Loucy (cell line): ENCODE results near the gene CLEC18B.

Source experiments
- H2AFZ ChIP-seq: fragments of 200-600 bp; sonication (generic); 2 replicates; pipeline ENCODE4 v1.6.0; 2016; ENCODE audit warnings: antibody characterized with exemption, mild to moderate bottlenecking, low read length, moderate library complexity
- H3F3A ChIP-seq: fragments of 200-600 bp; 2 replicates; pipeline ENCODE4 v1.6.0; 2016; ENCODE audit warnings: antibody characterized with exemption, low read depth, mild to moderate bottlenecking
- H3K27me3 ChIP-seq: fragments of 200-600 bp; sonication (generic); 2 replicates; pipeline ENCODE4 v1.6.1; 2014; ENCODE audit warnings: low read length, mild to moderate bottlenecking; ENCODE audit not compliant: insufficient read depth, poor library complexity, severe bottlenecking
- H3K36me3 ChIP-seq: fragments of 200-600 bp; sonication (generic); 2 replicates; pipeline ENCODE4 v1.6.1; 2016; ENCODE audit warnings: low read length; ENCODE audit not compliant: insufficient read depth
- H3K4me1 ChIP-seq: fragments of 200-600 bp; sonication (generic); 2 replicates; pipeline ENCODE4 v1.5.1; 2014; ENCODE audit warnings: low read length, mild to moderate bottlenecking; ENCODE audit not compliant: insufficient read depth, poor library complexity, severe bottlenecking
- H3K4me2 ChIP-seq: fragments of 200-600 bp; sonication (generic); 2 replicates; pipeline ENCODE4 v1.6.0; 2014; ENCODE audit warnings: antibody characterized with exemption, low read length, low read depth, mild to moderate bottlenecking; ENCODE audit not compliant: poor library complexity, severe bottlenecking
- H3K4me3 ChIP-seq: fragments of 200-600 bp; sonication (generic); 2 replicates; pipeline ENCODE4 v1.5.1; 2014; ENCODE audit warnings: low read length, mild to moderate bottlenecking, mixed read lengths; ENCODE audit not compliant: poor library complexity, severe bottlenecking
- H3K79me2 ChIP-seq: fragments of 200-600 bp; sonication (generic); 2 replicates; pipeline ENCODE4 v1.6.1; 2014; ENCODE audit warnings: low read length; ENCODE audit not compliant: insufficient read depth
- H3K9ac ChIP-seq: fragments of 200-600 bp; sonication (generic); 2 replicates; pipeline ENCODE4 v1.6.0; 2014; ENCODE audit warnings: mild to moderate bottlenecking, low read depth, low read length, moderate library complexity; ENCODE audit not compliant: poor library complexity, severe bottlenecking
- H3K9me2 ChIP-seq: fragments of 200-600 bp; sonication (generic); replicated peaks from 2 replicates; pipeline ENCODE4 v1.6.1; 2016; ENCODE audit warnings: low read depth, low read length, mixed read lengths
- H3K9me3 ChIP-seq: fragments of 200-600 bp; sonication (generic); 2 replicates; pipeline ENCODE4 v1.6.1; 2014; ENCODE audit warnings: mild to moderate bottlenecking, antibody characterized with exemption, low read length, low read depth; ENCODE audit not compliant: insufficient read depth
- H4K20me1 ChIP-seq: fragments of 200-600 bp; sonication (generic); 2 replicates; pipeline ENCODE4 v1.6.0; 2014; ENCODE audit warnings: antibody characterized with exemption, low read length, mild to moderate bottlenecking; ENCODE audit not compliant: insufficient read depth, poor library complexity, severe bottlenecking
- EZH2phosphoT487 ChIP-seq: fragments of 200-600 bp; IDR thresholded peaks from 2 replicates; pipeline ENCODE4 v1.6.1; 2018; ENCODE audit warnings: antibody characterized with exemption, mild to moderate bottlenecking, moderate library complexity, borderline replicate concordance
- TF ChIP-seq, protein P1 (sequence below): fragments of 200-600 bp; sonication (generic); conservative IDR thresholded peaks from 2 replicates; pipeline ENCODE4 v1.5.1; 2014; ENCODE audit warnings: mild to moderate bottlenecking, antibody characterized with exemption, low read length

CLEC18B gene

GRCh38 chr16:74460542-74460941 lies 39.3 kb upstream of the CLEC18B start:
- no peak overlapping the region for H3K9ac ChIP-seq
- no peaks in the 10 kb centered on the region for H3K79me2 ChIP-seq
- no peak overlapping the region for H3K4me3 ChIP-seq
- H3K27me3 ChIP-seq = no peaks in the 10 kb centered on the region
- no peaks in the 10 kb centered on the region for H3K4me1 ChIP-seq
- H3K36me3 ChIP-seq = peaks cover 67% of the 10 kb centered on the region; the same call in 1 of the 2 replicates
- no peak overlapping the region for H3K4me2 ChIP-seq
- H2AFZ ChIP-seq = no peak overlapping the region
- H3K9me2 ChIP-seq = no peaks in the 10 kb centered on the region
- no peaks in the 10 kb centered on the region for H3F3A ChIP-seq
- TF ChIP-seq EZH2phosphoT487 = no peak
- TF ChIP-seq, protein P1, sequence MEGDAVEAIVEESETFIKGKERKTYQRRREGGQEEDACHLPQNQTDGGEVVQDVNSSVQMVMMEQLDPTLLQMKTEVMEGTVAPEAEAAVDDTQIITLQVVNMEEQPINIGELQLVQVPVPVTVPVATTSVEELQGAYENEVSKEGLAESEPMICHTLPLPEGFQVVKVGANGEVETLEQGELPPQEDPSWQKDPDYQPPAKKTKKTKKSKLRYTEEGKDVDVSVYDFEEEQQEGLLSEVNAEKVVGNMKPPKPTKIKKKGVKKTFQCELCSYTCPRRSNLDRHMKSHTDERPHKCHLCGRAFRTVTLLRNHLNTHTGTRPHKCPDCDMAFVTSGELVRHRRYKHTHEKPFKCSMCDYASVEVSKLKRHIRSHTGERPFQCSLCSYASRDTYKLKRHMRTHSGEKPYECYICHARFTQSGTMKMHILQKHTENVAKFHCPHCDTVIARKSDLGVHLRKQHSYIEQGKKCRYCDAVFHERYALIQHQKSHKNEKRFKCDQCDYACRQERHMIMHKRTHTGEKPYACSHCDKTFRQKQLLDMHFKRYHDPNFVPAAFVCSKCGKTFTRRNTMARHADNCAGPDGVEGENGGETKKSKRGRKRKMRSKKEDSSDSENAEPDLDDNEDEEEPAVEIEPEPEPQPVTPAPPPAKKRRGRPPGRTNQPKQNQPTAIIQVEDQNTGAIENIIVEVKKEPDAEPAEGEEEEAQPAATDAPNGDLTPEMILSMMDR = no peak
- H3K9me3 ChIP-seq = no peaks in the 10 kb centered on the region
- no peaks in the 10 kb centered on the region for H4K20me1 ChIP-seq

GRCh38 chr16:74456290-74456625 lies 35.0 kb upstream of the CLEC18B start:
- no peak overlapping the region for H3K9ac ChIP-seq
- H4K20me1 ChIP-seq = no peaks in the 10 kb centered on the region
- no peak for TF ChIP-seq EZH2phosphoT487
- TF ChIP-seq, protein P1 = no peak
- no peak overlapping the region for H3K4me2 ChIP-seq
- no peaks in the 10 kb centered on the region for H3F3A ChIP-seq
- no peaks in the 10 kb centered on the region for H3K9me2 ChIP-seq
- peaks cover 45% of the 10 kb centered on the region; the same call in 1 of the 2 replicates for H3K36me3 ChIP-seq
- H3K4me3 ChIP-seq = no peak overlapping the region
- H2AFZ ChIP-seq = no peak overlapping the region
- no peaks in the 10 kb centered on the region for H3K4me1 ChIP-seq
- H3K79me2 ChIP-seq = no peaks in the 10 kb centered on the region
- no peaks in the 10 kb centered on the region for H3K27me3 ChIP-seq
- H3K9me3 ChIP-seq = no peaks in the 10 kb centered on the region

GRCh38 chr16:74455619-74456289 lies 34.5 kb upstream of the CLEC18B start:
- no peaks in the 10 kb centered on the region for H3K27me3 ChIP-seq
- no peaks in the 10 kb centered on the region for H3K9me3 ChIP-seq
- no peak overlapping the region for H3K4me2 ChIP-seq
- no peaks in the 10 kb centered on the region for H3F3A ChIP-seq
- H3K4me1 ChIP-seq = no peaks in the 10 kb centered on the region
- H4K20me1 ChIP-seq = no peaks in the 10 kb centered on the region
- no peaks in the 10 kb centered on the region for H3K79me2 ChIP-seq
- TF ChIP-seq, protein P1 = no peak
- TF ChIP-seq EZH2phosphoT487 = no peak
- H2AFZ ChIP-seq = no peak overlapping the region
- no peaks in the 10 kb centered on the region for H3K9me2 ChIP-seq
- no peak overlapping the region for H3K9ac ChIP-seq
- peaks cover 45% of the 10 kb centered on the region; the same call in 1 of the 2 replicates for H3K36me3 ChIP-seq
- H3K4me3 ChIP-seq = no peak overlapping the region
